B cell (primary cell): ENCODE measurements around the gene SELENBP1.

ENCODE experiments used
- EZH2 ChIP-seq: IDR thresholded peaks from 2 replicates; pipeline ENCODE4 v1.6.1; 2012; ENCODE audit warnings: borderline replicate concordance, low read depth, mild to moderate bottlenecking, moderate library complexity, low read length; ENCODE audit not compliant: insufficient read depth, poor library complexity, severe bottlenecking
- TF ChIP-seq, protein P1 (sequence below): fragments of 200-600 bp; IDR thresholded peaks from one replicate; pipeline ENCODE4 v1.8.0; 2022; ENCODE audit warnings: antibody characterized with exemption, mild to moderate bottlenecking

DNA sequence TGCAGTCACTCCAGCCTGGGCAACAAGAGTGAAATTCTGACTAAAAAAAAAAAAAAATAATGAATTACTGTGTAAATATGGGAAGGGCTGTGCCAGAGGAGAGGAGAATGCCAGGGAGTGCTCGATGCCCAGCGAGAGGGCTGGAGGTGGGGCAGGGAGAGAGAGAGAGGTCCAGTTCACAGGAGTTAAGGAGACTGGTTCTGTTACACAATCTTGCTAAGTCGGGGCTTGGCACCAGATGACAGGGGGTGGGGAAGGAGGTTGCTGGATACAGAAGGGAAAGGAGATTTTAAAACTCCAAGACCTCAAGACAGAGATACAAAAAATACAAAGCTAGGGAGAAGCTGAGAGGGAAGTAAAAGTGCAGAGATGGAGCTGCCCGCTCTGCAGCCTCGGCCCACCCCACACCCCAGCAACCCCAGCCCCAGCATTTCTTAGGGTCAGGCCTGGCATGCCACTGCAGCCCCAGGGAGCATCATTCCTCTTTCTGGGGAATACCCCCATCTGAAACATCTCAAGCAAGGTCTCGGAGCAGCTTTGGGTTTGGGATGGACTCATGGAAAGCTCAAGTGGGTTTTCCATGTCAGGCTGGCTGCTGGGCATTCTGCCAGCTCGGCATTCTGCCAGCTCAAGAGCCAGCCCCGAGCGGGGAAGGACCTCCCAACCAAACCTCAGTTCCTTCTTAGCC, 991 bp downstream of the SELENBP1 start:
- TF ChIP-seq, protein P1, sequence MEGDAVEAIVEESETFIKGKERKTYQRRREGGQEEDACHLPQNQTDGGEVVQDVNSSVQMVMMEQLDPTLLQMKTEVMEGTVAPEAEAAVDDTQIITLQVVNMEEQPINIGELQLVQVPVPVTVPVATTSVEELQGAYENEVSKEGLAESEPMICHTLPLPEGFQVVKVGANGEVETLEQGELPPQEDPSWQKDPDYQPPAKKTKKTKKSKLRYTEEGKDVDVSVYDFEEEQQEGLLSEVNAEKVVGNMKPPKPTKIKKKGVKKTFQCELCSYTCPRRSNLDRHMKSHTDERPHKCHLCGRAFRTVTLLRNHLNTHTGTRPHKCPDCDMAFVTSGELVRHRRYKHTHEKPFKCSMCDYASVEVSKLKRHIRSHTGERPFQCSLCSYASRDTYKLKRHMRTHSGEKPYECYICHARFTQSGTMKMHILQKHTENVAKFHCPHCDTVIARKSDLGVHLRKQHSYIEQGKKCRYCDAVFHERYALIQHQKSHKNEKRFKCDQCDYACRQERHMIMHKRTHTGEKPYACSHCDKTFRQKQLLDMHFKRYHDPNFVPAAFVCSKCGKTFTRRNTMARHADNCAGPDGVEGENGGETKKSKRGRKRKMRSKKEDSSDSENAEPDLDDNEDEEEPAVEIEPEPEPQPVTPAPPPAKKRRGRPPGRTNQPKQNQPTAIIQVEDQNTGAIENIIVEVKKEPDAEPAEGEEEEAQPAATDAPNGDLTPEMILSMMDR, result no peak
- no peak for TF ChIP-seq EZH2
